GM12864 (cell line): Measurements from ENCODE around the gene MZF1.
A peak's percentile ranks its signal among the peaks of the same experiment; 100 is the strongest.

ENCODE experiments used
- DNase-seq: peaks from one replicate; pipeline ENCODE4 v3.0.0-alpha.2; 2011; ENCODE audit warnings: low read depth
- H3K4me3 ChIP-seq: 2 replicates; pipeline ENCODE4 v1.5.1; 2011; ENCODE audit warnings: mild to moderate bottlenecking, low read depth, low read length, control low read depth
- TF ChIP-seq, protein P1 (sequence below): IDR thresholded peaks from 2 replicates; pipeline ENCODE4 v1.5.1; 2011; ENCODE audit warnings: low read depth, mild to moderate bottlenecking, moderate library complexity, low read length, control low read depth, inconsistent platforms; ENCODE audit errors: missing control alignments

The MZF1 gene

DNA sequence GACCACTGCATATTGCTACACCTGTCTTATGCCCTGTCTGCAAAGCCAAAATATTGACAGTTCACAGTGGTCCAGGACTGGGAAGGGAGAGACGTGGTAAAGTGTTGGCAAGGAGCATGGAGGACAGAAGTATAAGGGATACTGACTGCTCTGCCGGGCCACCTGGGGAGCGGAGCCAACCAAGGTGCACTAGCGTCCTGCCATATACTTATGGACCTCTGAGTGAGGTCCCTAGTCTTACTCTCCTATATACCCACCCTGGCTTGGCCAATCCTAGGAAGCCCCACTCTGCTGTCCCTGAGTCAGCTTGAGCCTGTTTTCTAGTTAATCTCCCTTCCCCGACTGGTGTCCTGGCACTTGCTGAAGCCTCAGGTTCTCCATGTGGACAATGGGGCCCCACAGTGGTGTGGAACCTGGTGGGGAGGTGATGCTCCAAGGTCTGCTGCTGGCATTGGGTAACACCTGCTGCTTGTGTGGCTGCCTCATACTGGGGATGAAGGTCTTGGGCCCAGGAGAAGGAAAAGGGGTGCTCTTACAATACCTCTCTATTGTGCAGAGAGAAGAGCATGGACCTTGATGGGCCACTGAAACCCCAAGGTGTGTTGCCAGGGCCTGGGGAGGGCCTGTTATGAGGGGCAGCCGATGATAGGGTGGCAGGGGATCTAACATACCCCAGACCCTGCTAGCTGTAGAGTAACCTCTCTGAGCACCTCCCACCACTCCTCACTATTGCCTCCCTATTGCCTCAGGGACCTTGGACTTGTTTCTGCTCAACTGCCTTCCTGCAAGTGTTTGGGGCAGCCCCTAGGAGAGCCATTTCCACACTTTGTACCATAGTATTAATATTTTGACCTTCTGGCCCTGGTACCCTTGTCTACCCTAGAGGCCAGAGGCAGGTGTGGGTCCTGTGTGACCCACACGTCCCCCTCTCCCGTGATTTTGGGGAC, 36.0 kb downstream of the MZF1 start:
- no peak for DNase-seq
- H3K4me3 ChIP-seq: no peak overlapping the region
- TF ChIP-seq, protein P1, sequence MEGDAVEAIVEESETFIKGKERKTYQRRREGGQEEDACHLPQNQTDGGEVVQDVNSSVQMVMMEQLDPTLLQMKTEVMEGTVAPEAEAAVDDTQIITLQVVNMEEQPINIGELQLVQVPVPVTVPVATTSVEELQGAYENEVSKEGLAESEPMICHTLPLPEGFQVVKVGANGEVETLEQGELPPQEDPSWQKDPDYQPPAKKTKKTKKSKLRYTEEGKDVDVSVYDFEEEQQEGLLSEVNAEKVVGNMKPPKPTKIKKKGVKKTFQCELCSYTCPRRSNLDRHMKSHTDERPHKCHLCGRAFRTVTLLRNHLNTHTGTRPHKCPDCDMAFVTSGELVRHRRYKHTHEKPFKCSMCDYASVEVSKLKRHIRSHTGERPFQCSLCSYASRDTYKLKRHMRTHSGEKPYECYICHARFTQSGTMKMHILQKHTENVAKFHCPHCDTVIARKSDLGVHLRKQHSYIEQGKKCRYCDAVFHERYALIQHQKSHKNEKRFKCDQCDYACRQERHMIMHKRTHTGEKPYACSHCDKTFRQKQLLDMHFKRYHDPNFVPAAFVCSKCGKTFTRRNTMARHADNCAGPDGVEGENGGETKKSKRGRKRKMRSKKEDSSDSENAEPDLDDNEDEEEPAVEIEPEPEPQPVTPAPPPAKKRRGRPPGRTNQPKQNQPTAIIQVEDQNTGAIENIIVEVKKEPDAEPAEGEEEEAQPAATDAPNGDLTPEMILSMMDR: no peak

DNA sequence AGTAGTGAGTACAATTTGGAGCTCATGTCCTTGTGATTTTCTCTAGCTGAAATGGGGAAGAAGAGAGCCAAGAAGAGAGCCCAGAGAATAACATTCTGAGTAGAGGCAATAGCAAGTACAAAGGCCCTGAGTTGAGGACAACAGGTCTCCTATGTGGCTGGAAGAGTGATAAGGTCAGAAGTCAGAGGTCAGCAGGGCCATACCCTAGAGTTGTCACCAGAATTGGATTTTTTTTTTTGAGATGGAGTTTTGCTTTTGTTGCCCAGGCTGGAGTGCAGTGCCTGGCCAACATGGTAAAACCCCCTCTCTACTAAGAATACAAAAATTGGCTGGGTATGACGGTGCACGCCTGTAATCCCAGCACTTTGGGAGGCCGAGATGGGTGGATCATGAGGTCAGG, 37.3 kb downstream of the MZF1 start:
- no peak overlapping the region for H3K4me3 ChIP-seq
- TF ChIP-seq, protein P1: no peak
- DNase-seq: no peak

DNA sequence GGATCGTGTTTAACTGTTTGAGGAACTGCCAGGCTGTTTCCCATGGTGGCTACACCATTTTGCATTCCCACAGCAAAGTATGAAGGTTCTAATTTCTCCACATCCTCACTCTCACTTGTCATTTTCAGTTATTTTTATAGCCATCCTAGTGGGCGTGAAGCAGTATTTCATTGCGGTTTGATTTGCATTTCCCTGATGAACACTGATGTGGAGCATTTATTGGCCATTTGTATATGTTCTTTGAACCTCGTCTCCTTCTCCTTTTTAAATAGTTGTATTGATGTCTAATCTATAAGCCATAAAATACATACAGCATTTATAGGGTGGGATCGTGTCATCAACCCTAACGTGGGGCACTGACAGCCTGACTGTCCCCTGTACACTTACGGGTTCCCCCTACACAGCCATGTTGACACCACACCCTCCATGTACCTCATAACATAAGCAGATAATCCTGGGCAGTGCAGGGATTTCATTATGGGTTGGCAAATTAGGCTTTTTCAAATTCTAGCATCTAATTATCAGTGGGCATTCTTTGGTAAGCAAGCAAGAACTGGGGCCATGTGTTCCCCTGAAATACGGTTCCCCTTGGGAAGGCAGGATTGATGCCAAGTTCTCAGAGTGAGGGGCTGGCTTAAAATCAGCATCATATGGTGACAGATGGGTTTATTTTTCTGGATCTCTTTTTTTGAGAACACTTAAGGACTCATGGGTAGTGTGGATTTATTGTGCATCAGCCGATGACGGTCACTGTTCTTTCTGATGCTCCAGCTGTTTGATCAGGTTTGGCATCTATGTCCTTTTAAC, 41.9 kb downstream of the MZF1 start:
- H3K4me3 ChIP-seq: no peak overlapping the region
- TF ChIP-seq, protein P1: no peak
- no peak for DNase-seq

DNA sequence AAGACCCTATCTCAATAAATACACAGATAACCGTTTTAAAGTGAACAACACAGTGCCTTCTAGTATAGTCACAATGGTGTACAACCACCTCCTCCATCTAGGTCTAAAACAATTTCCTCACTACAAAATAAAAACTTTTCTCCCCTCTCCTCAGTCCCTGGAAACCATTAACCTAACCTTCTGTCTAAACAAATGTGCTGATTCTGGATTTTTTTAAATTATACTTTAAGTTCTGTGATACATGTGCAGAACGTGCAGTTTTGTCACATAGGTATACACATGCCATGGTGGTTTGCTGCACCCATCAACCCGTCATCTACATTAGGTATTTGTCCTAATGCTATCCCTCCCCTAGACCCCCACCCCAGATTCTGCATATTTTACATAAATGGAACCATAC, 43.7 kb downstream of the MZF1 start:
- DNase-seq: no peak
- H3K4me3 ChIP-seq: no peak overlapping the region
- TF ChIP-seq, protein P1: no peak

DNA sequence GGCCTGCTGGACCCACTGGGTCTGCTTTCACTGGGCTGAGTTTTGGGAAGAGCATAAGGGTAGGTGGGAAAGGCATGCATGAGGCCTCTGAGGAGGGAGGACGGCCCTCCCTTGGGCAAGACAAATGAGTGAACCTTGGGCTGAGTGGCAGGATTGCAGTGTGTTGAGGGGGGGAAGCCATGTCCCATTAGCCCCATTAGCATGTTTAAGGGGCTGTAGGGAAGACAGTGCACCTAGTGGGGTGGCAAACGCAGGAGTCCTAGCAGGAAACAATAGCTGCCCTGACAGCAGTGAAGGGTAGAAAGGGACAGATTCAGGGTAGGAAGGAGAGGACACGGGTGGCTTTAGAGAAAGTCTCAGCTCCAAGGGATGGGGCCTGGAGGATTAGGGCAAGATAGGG, 50.4 kb downstream of the MZF1 start:
- TF ChIP-seq, protein P1: no peak
- no peak overlapping the region for H3K4me3 ChIP-seq

DNA sequence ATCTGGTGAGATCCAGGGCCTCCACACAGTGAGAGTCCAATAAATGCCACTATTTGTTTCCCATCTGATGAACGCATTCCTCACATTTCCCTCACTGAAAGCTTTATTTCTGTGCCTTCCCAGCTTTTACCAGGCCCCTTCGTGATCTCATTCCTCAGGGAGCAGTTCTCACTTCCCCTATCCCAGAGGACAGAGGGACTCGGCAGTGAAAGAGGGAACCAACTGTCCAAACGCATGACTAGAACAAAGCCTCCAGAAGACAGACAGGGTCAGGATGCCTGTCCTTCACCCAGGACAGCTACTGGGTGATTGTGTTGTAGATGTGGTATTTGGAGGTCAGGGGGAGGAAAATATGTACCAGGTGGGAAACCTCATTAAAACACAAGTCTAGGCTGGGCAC, 51.5 kb downstream of the MZF1 start:
- TF ChIP-seq, protein P1: no peak
- H3K4me3 ChIP-seq: no peak overlapping the region
- no peak for DNase-seq

More for the DNA sequence above, 50.4 kb downstream of the MZF1 start:
- no peak for DNase-seq

DNA sequence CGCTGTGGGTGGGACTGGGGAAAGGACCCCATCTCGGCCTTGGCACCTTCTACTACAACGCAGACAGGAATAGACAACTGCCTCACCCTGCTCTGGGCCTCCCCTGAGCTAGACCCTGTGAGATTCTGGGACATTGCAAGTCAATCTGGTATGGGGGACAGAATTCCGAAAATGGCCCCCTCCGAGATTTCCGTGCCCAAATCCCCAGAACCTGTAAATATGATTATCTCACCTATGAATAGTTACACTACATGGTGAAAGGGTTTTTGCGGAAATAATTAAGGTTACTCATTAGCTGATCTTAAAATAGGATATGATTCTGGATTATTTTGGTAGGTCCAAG, 52.9 kb downstream of the MZF1 start:
- TF ChIP-seq, protein P1: no peak

More for the DNA sequence above, 52.9 kb downstream of the MZF1 start:
- DNase-seq: no peak
- H3K4me3 ChIP-seq: peak overlapping the region; percentile 70
